ENCODE measurements around the gene SPACA5B.
"Not testable (repeated sequence)": the region's sequence is repeated elsewhere in the genome, so short reads cannot be mapped to it uniquely, and the experiment has no call there.

GRCh38 chrX:48142697-48143096, 12.3 kb downstream of the SPACA5B start:
- TF ChIP-seq GABPA (IDR thresholded peaks at IDR 0.05 in 1 of 2, conservative IDR thresholded peaks at IDR 0.05 in 1 of 2); REST (IDR thresholded peaks at IDR 0.05); SP1 (IDR thresholded peaks at IDR 0.05); JUND (IDR thresholded peaks at IDR 0.05); CTCF (IDR thresholded peaks at IDR 0.05; ENCODE audit: low read depth, low read length, missing input control): not testable (repeated sequence)

Data from liver (tissue), 3 donors.